RWPE1 (cell line): Measurements from ENCODE around the gene TNC.

Experiments
- CTCF ChIA-PET: fragments of 350-600 bp; sonication (Branson Sonifier 250); formaldehyde crosslinking; extraction: SDS; loops from one replicate; lab custom pipeline; 2021; lab: Yijun Ruan, JAX
- POLR2A ChIA-PET: fragments of 400-600 bp; formaldehyde crosslinking; extraction: SDS; loops from one replicate; lab custom pipeline; 2020; ENCODE audit warnings: antibody characterized with exemption; ENCODE audit not compliant: low non-redundant PET; lab: Yijun Ruan, JAX
- DNase-seq: peaks from one replicate; pipeline ENCODE4 v3.0.0; 2012; ENCODE audit warnings: low spot score
- H3K27ac ChIP-seq: fragments of 450-650 bp; 2 replicates; pipeline ENCODE4 v1.5.1; 2017
- CTCF ChIP-seq: fragments of 450-650 bp; conservative IDR thresholded peaks from 2 replicates; pipeline ENCODE4 v1.5.1; 2017; ENCODE audit warnings: low read depth, mild to moderate bottlenecking

Gene TNC

GRCh38 chr9:115109486-115109885, 8.5 kb downstream of the TNC start:
- no peak for TF ChIP-seq CTCF
- peak; percentile 38 for DNase-seq
- H3K27ac ChIP-seq, result no peak overlapping the region
- ChIA-PET POLR2A (no interaction called here), CTCF (interaction anchor here (0.6 kb wide), 1 partner anchor 17 kb away, joined by 3 read pairs; no protein-coding TSS in a partner anchor)

- CTCF ChIA-PET, result interaction anchor here (0.6 kb wide), 1 partner anchor 22 kb away, joined by 3 read pairs; no protein-coding TSS in a partner anchor
- TF ChIP-seq CTCF, result no peak
- no peak for DNase-seq
- POLR2A ChIA-PET, result no interaction called here
- no peak overlapping the region for H3K27ac ChIP-seq
Measured at GRCh38 chr9:115107701-115108100, 10.3 kb downstream of the TNC start.

- ChIA-PET CTCF (no interaction called here), POLR2A (no interaction called here)
- no peak for TF ChIP-seq CTCF
- DNase-seq, result no peak
- H3K27ac ChIP-seq, result no peak overlapping the region
Measured at GRCh38 chr9:115106642-115107041, 11.3 kb downstream of the TNC start.

- no peak overlapping the region for H3K27ac ChIP-seq
- DNase-seq, result no peak
- no peak for TF ChIP-seq CTCF
- ChIA-PET POLR2A (no interaction called here), CTCF (interaction anchor here (0.6 kb wide), 1 partner anchor 259 kb away, joined by 5 read pairs; no protein-coding TSS in a partner anchor)
Measured at GRCh38 chr9:115106001-115106400, 12.0 kb downstream of the TNC start.

- CTCF ChIA-PET, result interaction anchor here (0.6 to 1.4 kb wide), 2 partner anchors 11 to 41 kb away, joined by 3 to 4 read pairs; no protein-coding TSS in a partner anchor
- no peak overlapping the region for H3K27ac ChIP-seq
- POLR2A ChIA-PET, result no interaction called here
- peak; percentile 42 for DNase-seq
- TF ChIP-seq CTCF, result no peak
Measured at GRCh38 chr9:115104908-115105307, 13.0 kb downstream of the TNC start.

GRCh38 chr9:115103746-115104477, 14.0 kb downstream of the TNC start:
- DNase-seq, result no peak
- ChIA-PET CTCF (interaction anchor here (0.6 to 1.4 kb wide), 3 partner anchors 10 to 202 kb away, joined by 3 to 4 read pairs (median 3); no protein-coding TSS in a partner anchor), POLR2A (no interaction called here)
- no peak for TF ChIP-seq CTCF
- H3K27ac ChIP-seq, result no peak overlapping the region
